HG03103 (cell line): ENCODE data around the gene GLI1.
"Not testable (repeated sequence)": the region's sequence is repeated elsewhere in the genome, so short reads cannot be mapped to it uniquely, and the experiment has no call there.

ENCODE experiments used
- ATAC-seq: cut with Tn5 transposase; IDR thresholded peaks from one replicate; pipeline ENCODE4 v1.9.1; 2021; ENCODE audit warnings: low read depth; ENCODE audit not compliant: unreplicated experiment

GLI1 gene

GRCh38 chr12:57491393-57492280 lies 32.1 kb downstream of the GLI1 start:
- no peak for ATAC-seq

GRCh38 chr12:57495051-57495701 lies 35.6 kb downstream of the GLI1 start:
- ATAC-seq, result not testable (repeated sequence)

GRCh38 chr12:57496822-57497221 lies 37.2 kb downstream of the GLI1 start:
- no peak for ATAC-seq

- ATAC-seq, result no peak
These were observed 37.9 kb downstream of the GLI1 start for GRCh38 chr12:57497223-57498131.

GRCh38 chr12:57498132-57498502 lies 38.5 kb downstream of the GLI1 start:
- ATAC-seq, result no peak

GRCh38 chr12:57498571-57498970 lies 39.0 kb downstream of the GLI1 start:
- no peak for ATAC-seq

GRCh38 chr12:57500213-57500612 lies 40.6 kb downstream of the GLI1 start:
- ATAC-seq, result no peak

GRCh38 chr12:57502311-57502969 lies 42.9 kb downstream of the GLI1 start:
- ATAC-seq, result not testable (repeated sequence)

- ATAC-seq, result not testable (repeated sequence)
These were observed 47.0 kb downstream of the GLI1 start for GRCh38 chr12:57506541-57506940.

- not testable (repeated sequence) for ATAC-seq
These were observed 48.2 kb downstream of the GLI1 start for GRCh38 chr12:57507796-57508195.

GRCh38 chr12:57511161-57511560 lies 51.6 kb downstream of the GLI1 start:
- no peak for ATAC-seq

- ATAC-seq, result no peak
These were observed 52.2 kb downstream of the GLI1 start for GRCh38 chr12:57511588-57512325.

GRCh38 chr12:57512665-57513064 lies 53.1 kb downstream of the GLI1 start:
- ATAC-seq, result no peak

- ATAC-seq, result no peak
These were observed 53.7 kb downstream of the GLI1 start for GRCh38 chr12:57513266-57513665.

- ATAC-seq, result not testable (repeated sequence)
These were observed 54.1 kb downstream of the GLI1 start for GRCh38 chr12:57513677-57514076.

GRCh38 chr12:57514246-57514645 lies 54.7 kb downstream of the GLI1 start:
- not testable (repeated sequence) for ATAC-seq

- no peak for ATAC-seq
These were observed 55.3 kb downstream of the GLI1 start for GRCh38 chr12:57514720-57515407.

- no peak for ATAC-seq
These were observed 55.9 kb downstream of the GLI1 start for GRCh38 chr12:57515408-57515933.
